GM12872 (cell line): ENCODE results near the gene RAB7A.

ENCODE experiments used
- CTCF ChIP-seq: IDR thresholded peaks from 3 replicates; pipeline ENCODE4 v1.5.1; 2011; ENCODE audit warnings: low read depth, mild to moderate bottlenecking, low read length, moderate library complexity; ENCODE audit not compliant: insufficient read depth

RAB7A gene

DNA sequence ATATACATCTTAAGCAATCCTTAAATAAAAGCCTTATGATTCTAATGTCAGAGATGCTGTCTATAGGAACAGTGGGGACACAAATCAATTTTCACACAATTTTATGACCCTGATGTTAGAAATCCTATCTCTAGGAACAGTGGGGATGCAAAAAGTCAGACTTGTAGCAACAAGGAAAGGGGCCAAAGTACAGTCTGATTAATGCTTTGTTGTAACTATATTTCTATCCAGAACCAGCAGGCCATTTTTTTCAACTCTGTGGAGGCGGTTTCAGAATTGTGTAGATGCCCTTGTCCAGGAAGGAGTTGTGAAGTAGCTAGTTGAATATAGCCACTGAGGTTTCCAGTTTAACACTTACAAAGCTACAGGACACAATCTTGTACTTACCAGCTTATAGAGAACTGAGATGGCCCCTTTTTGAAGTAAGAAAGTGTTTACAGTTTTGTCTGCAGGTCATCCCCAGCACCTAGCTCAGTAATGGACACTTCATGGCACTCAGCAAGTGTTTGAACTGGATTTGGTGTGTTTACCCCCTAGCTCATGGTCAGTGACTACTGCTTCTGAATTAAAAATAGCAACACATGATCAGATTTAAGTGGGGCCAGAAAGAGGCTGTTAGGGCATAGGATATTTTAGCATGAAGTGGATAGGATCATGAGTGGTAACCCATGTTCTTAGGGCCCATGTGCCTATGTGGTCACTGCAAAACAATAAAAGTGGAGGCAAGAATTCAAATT, 54.3 kb downstream of the RAB7A start:
- no peak for TF ChIP-seq CTCF

DNA sequence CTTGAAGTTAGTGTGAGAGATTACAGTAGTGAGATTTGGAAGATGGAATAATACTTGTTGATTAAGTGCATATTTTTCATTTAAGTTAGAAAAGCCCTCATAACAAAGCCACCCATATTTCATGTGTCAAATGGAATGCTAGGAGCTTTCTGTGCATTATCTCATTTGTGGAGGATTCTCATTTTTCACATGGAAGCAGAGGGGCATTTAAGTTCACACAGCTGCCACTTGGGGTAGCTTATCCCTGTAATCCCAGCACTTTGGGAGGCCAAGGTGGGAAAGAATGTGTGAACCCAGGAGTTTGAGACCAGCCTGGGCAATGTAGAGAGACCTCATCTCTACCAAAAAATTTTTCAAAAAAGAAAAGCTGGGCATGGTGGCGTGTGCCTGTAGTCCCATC, 55.2 kb downstream of the RAB7A start:
- no peak for TF ChIP-seq CTCF

GRCh38 chr3:128782282-128783146, 56.5 kb downstream of the RAB7A start:
- no peak for TF ChIP-seq CTCF

GRCh38 chr3:128783774-128784173, 57.8 kb downstream of the RAB7A start:
- no peak for TF ChIP-seq CTCF

- peak; percentile 55 for TF ChIP-seq CTCF
Observed at GRCh38 chr3:128784232-128784631, 58.2 kb downstream of the RAB7A start.

- TF ChIP-seq CTCF, result no peak
Observed at GRCh38 chr3:128784843-128785242, 58.9 kb downstream of the RAB7A start.

DNA sequence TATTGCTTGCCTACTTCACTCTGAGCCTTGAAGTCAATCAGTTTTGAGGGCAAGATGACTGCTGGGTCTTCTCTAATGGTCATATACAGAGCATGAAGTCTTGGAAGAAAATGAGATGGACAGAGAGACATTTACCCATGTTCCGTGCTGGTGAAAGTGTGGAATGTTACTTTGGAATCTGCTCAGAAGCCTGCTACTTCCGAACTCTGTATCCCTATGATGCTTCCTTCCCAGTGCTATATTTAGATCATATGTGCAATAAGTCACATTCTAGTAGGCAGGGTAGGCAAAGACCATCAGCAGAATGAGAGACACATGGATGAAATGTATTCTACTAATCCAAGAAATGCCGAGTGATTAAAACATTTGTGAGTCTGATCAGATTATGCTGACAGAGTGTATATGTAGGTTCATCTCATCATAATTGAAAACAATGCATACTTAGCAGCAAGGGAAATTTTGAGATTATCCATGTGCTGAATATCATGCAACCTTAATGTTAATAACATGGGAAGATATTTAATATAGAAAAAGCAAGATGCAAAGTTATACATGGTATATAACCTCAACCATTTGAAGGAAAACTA, 60.5 kb downstream of the RAB7A start:
- no peak for TF ChIP-seq CTCF
